ENCODE data around the gene PKD2L1.

GRCh38 chr10:100355086-100355485 lies 25.1 kb upstream of the PKD2L1 start:
- TF ChIP-seq CTCF (IDR thresholded peaks at IDR 0.05) (no peak), EZH2 (IDR thresholded peaks at IDR 0.05; ENCODE audit: borderline replicate concordance, insufficient read depth, low read depth, low read length, poor library complexity, severe bottlenecking) (no peak)

Data from B cell (primary cell).